K562 (cell line): Measurements from ENCODE around the gene CAMKV. TPM values are rescaled to one million over a fixed set of nuclear protein-coding genes. Genes with fewer than 3 reads are reported as not detected.

Source experiments
- ATAC-seq: fragments of 200-7000 bp; cut with Tn5 transposase; 3 replicates; pipeline ENCODE4 v1.9.1; 2020; ENCODE audit warnings: moderate library complexity
- BruUV-seq: library from RNA; stranded (reverse); fragments of 400-500 nt; replicated peaks from 2 replicates; lab custom pipeline; 2021; lab: Mats Ljungman, UMichigan
- CTCF ChIA-PET: fragments of 300-600 bp; formaldehyde crosslinking; extraction: SDS; loops from one replicate; lab custom pipeline; 2021; ENCODE audit warnings: low intra/inter-chr PET ratio; lab: Yijun Ruan, JAX
- POLR2A ChIA-PET: fragments of 300-600, 350-650 bp; sonication (Branson Sonifier 250); formaldehyde crosslinking; extraction: SDS; loops from one replicate; lab custom pipeline; 2021; ENCODE audit warnings: antibody characterized with exemption, inconsistent platforms; lab: Yijun Ruan, JAX
- DNase-seq, 4 experiments: peaks; one replicate each; pipeline versions ENCODE4 v3.0.0 to v3.0.0-alpha.2; 2011 to 2018; ENCODE audit warnings: low spot score in 3 of 4, mixed read lengths in 3 of 4; ENCODE audit errors: extremely low read depth in 1 of 4
- FAIRE-seq: peaks from 2 replicates; lab custom pipeline; 2011; peaks lifted over from hg19 to GRCh38; lab: Jason Lieb, UNC
- H2AFZ ChIP-seq: 2 replicates; pipeline ENCODE4 v1.6.0; 2011; ENCODE audit warnings: low read depth, low read length, control low read depth, inconsistent platforms
- H3K27ac ChIP-seq: fragments of 200-600 bp; 3 replicates; pipeline ENCODE4 v1.8.0; 2011; ENCODE audit warnings: low read depth, mild to moderate bottlenecking, control low read depth, inconsistent platforms, low read length, moderate library complexity, mixed read lengths; ENCODE audit errors: extremely low read depth
- H3K27me3 ChIP-seq, 2 experiments: fragments of 300-600 bp in 1 of 2; 2 replicates in 1 of 2; 3 replicates in 1 of 2; pipeline versions ENCODE4 v1.6.0 to v1.8.0; 2011; ENCODE audit warnings: inconsistent platforms in 2 of 2, low read length in 2 of 2, mild to moderate bottlenecking in 1 of 2, mixed read lengths in 1 of 2, moderate library complexity in 1 of 2; ENCODE audit not compliant: control insufficient read depth in 2 of 2, insufficient read depth in 2 of 2
- H3K36me3 ChIP-seq: fragments of 300-600 bp; 3 replicates; pipeline ENCODE4 v1.8.0; 2011; ENCODE audit warnings: mild to moderate bottlenecking, low read length, inconsistent platforms; ENCODE audit not compliant: control insufficient read depth, insufficient read depth
- H3K4me1 ChIP-seq, 2 experiments: fragments of 200-600 bp in 1 of 2; replicated peaks in 1 of 2; 2 replicates in 1 of 2; 3 replicates in 1 of 2; pipeline versions ENCODE4 v1.5.1 to v1.8.0; 2011; ENCODE audit warnings: inconsistent platforms in 2 of 2, low read length in 2 of 2, mild to moderate bottlenecking in 1 of 2, mixed read lengths in 1 of 2, moderate library complexity in 1 of 2; ENCODE audit not compliant: control insufficient read depth in 2 of 2, insufficient read depth in 2 of 2
- H3K4me2 ChIP-seq: 2 replicates; pipeline ENCODE4 v1.6.1; 2011; ENCODE audit warnings: low read length, control low read depth, inconsistent platforms, mixed read lengths; ENCODE audit not compliant: insufficient read depth
- H3K4me3 ChIP-seq: fragments of 200-600 bp; sonication (generic), shearing (Covaris generic); 2 replicates; pipeline ENCODE4 v1.5.1; 2016; ENCODE audit warnings: control low read depth, inconsistent platforms
- H3K79me2 ChIP-seq: fragments of 200-600 bp; 3 replicates; pipeline ENCODE4 v1.8.0; 2011; ENCODE audit warnings: low read length, inconsistent platforms; ENCODE audit not compliant: control insufficient read depth, insufficient read depth
- H3K9ac ChIP-seq, 2 experiments: 2 replicates each; pipeline versions ENCODE4 v1.6.0 to v1.6.1; 2011; ENCODE audit warnings: low read depth in 2 of 2, low read length in 2 of 2, control low read depth in 1 of 2, inconsistent platforms in 1 of 2, mild to moderate bottlenecking in 1 of 2, mixed read lengths in 1 of 2; ENCODE audit not compliant: insufficient read depth in 1 of 2
- H3K9me1 ChIP-seq: one replicate; pipeline ENCODE4 v1.6.0; 2011; ENCODE audit warnings: inconsistent platforms, mild to moderate bottlenecking, low read length, moderate library complexity; ENCODE audit not compliant: control insufficient read depth, insufficient read depth
- H3K9me3 ChIP-seq: replicated peaks from 2 replicates; pipeline ENCODE4 v1.5.1; 2011; ENCODE audit warnings: low read depth, low read length, inconsistent platforms; ENCODE audit not compliant: control insufficient read depth, insufficient read depth
- H4K20me1 ChIP-seq: replicated peaks from 2 replicates; pipeline ENCODE4 v1.6.1; 2011; ENCODE audit warnings: low read length, inconsistent platforms, mixed read lengths; ENCODE audit not compliant: control insufficient read depth, insufficient read depth
- SIN3A ChIP-seq, 2 experiments: fragments of 150-350 bp in 1 of 2; IDR thresholded peaks; 2 replicates each; pipeline ENCODE4 v1.6.1; 2011 to 2016; ENCODE audit warnings: borderline replicate concordance in 2 of 2, low read depth in 2 of 2, low read length in 2 of 2, mild to moderate bottlenecking in 2 of 2, moderate library complexity in 2 of 2; ENCODE audit not compliant: control insufficient read depth in 1 of 2
- ZNF518B ChIP-seq: fragments of 250-450 bp; sonication (Bioruptor Pico); IDR thresholded peaks from 2 replicates; pipeline ENCODE4 v1.5.0; 2021; ENCODE audit warnings: mild to moderate bottlenecking, moderate library complexity
- WGBS: fragments of 100-300 bp; shearing (Covaris generic); methylation state at CpG from one replicate; pipeline ENCODE4 v1.1.6; 2016; ENCODE audit warnings: low coverage, mixed read lengths; ENCODE audit not compliant: insufficient coverage; ENCODE audit errors: missing lambda C conversion rate; 5-methylcytosine and 5-hydroxymethylcytosine counted together
- in situ Hi-C: fragments of 300-500 bp; cut with MboI; formaldehyde crosslinking; loops from 4 replicates; pipeline ENCODE4 v1.15.0; 2018; ENCODE audit warnings: inconsistent platforms, mixed read lengths
- intact Hi-C: fragments of 100-400 bp; cut with micrococcal nuclease; formaldehyde crosslinking; loops from 2 replicates; pipeline ENCODE4 v1.14.2; 2022
- polyA plus RNA-seq, 8 experiments: library from polyadenylated mRNA; depleted of rRNA in 4 of 8; stranded (reverse) in 5 of 8; unstranded in 3 of 8; fragments of >200 nt; fragmentation: Nextera tagmentation in 2 of 8; fragmentation: Illumina TruSeq in 1 of 8; extraction: Ambion mirVana in 2 of 8; extraction: Trizol in 1 of 8; gene quantifications; 2 replicates each; pipeline versions ENCODE4 v1.2.1 to v1.2.3, GENCODE V29; 2011 to 2014; ENCODE audit warnings: inconsistent platforms in 1 of 8, missing spikeins in 1 of 8
- total RNA-seq, 7 experiments: library from RNA; depleted of rRNA in 6 of 7; stranded (reverse); fragments of >200 nt in 6 of 7; fragmentation: Illumina TruSeq in 2 of 7; extraction: Trizol in 2 of 7; gene quantifications; 2 replicates each; pipeline versions ENCODE4 v1.2.1 to v1.2.3, GENCODE V29; 2011 to 2021; ENCODE audit warnings: low replicate concordance in 1 of 7

Gene CAMKV
- total and polyA plus RNA-seq, 9 of the 15 experiments (the other 6 are each of a cell fraction or from before 2014, with no cell fraction given): 0.08 to 2.7 (median 0.79) TPM

- Histone ChIP-seq H3K4me1 (peaks cover 14 to 49% of the 10 kb centered on the region in 2 experiments), H3K27ac (no peak overlapping the region), H4K20me1 (no peaks in the 10 kb centered on the region), H2AFZ (no peak overlapping the region), H3K27me3 (no peaks in the 10 kb centered on the region), H3K79me2 (peaks cover 24% of the 10 kb centered on the region)
- in situ Hi-C loops: no loop called here
- WGBS: 54% methylated on average over 4 of the region's 8 CpGs
- ChIA-PET CTCF (no interaction called here), POLR2A (interaction anchor here (0.6 to 1.3 kb wide), 4 partner anchors 8 to 113 kb away, joined by 3 to 4 read pairs (median 4); no protein-coding TSS in a partner anchor)
- TF ChIP-seq SIN3A (IDR thresholded peaks at IDR 0.05; ENCODE audit: borderline replicate concordance in 2 of 2, control insufficient read depth in 1 of 2, low read depth in 2 of 2, low read length in 2 of 2): no peak
- TF ChIP-seq ZNF518B: no peak
- TF ChIP-seq, all 486 proteins: peak for 0
- peak overlapping the region; percentile 43 for H3K4me2 ChIP-seq
- ATAC-seq (no peak), DNase-seq (no peak), FAIRE-seq (no peak)
- no TSS peak for BruUV-seq
- H3K9ac ChIP-seq: peak overlapping the region in 1 of 2 experiments; percentile 41; a peak in 2 of 4 replicates
- H3K9me1 ChIP-seq: no peaks in the 10 kb centered on the region
- H3K36me3 ChIP-seq: peaks cover 2% of the 10 kb centered on the region; the same call in 1 of the 3 replicates
- H3K4me3 ChIP-seq: no peak overlapping the region
- intact Hi-C loops: loop anchor here (10.0 kb wide), 1 partner anchor 346 kb away; the partner anchor contains the start of gene BSN
- no peaks in the 10 kb centered on the region for H3K9me3 ChIP-seq
Observed at GRCh38 chr3:49900491-49901153, 30.9 kb upstream of the CAMKV start.
